ENCODE data around the gene FKBP7. TPM values are rescaled to one million over a fixed set of nuclear protein-coding genes. Genes with fewer than 3 reads are reported as not detected.

The FKBP7 gene
- total and polyA plus RNA-seq, 2 of the 13 experiments (the other 11 are each of a cell fraction or from before 2014, with no cell fraction given) = 12.4 to 14.8 TPM

DNA sequence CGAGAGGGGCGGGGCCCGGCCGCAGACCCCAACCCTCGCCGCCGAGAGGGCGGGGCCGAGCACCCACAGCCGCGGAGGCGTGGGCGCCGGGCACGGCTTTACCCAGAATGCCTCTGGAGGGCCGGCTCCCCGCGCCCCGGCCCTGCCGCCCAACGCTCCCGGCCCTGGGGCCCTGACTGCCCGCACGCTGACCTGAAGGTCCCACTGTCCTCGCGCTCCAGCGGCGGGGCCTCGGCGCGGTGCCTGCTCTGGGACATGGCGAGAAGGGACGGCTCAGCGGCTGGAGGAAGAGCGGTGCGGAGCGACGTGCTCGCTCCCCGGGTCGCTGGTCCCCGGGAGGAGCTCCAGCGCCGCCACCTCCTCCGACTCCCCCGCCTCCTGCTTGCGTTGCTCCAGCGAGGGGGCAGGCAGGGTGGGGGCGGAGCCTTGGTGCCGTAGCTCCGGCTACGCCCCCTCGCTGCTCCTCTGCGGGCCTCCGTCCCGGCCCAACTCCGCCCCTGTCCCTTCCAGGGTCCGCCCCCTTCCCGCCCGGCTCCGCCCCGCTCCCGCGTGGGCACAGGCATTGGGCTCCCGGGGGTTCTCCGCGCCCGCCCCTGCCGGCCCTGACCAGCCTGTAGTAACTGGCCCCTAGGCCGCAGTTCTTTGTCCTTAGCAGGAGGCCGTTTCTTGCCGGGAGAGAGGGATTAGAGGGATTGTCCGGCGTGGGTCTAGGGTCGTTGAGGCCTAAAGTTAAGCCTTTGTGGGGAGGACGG lies 27.4 kb downstream of the FKBP7 start, which contains the start of the genes PJVK and PRKRA (continued):
- no peak for TF ChIP-seq ZNF10 (CRISPR knock-in tag; IDR thresholded peaks at IDR 0.05; ENCODE audit: borderline replicate concordance, low read depth)
- TF ChIP-seq ZFY (CRISPR knock-in tag; IDR thresholded peaks at IDR 0.05) = peak; percentile 99
- peak; percentile 57; the same call in 1 of the 2 replicates for TF ChIP-seq ZNF766 (CRISPR knock-in tag; IDR thresholded peaks at IDR 0.05; ENCODE audit: borderline replicate concordance)
- TF ChIP-seq, protein P1, sequence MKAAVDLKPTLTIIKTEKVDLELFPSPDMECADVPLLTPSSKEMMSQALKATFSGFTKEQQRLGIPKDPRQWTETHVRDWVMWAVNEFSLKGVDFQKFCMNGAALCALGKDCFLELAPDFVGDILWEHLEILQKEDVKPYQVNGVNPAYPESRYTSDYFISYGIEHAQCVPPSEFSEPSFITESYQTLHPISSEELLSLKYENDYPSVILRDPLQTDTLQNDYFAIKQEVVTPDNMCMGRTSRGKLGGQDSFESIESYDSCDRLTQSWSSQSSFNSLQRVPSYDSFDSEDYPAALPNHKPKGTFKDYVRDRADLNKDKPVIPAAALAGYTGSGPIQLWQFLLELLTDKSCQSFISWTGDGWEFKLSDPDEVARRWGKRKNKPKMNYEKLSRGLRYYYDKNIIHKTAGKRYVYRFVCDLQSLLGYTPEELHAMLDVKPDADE (CRISPR knock-in tag; IDR thresholded peaks at IDR 0.05) = peak; percentile 92
- no peak for TF ChIP-seq ZNF558 (CRISPR knock-in tag; IDR thresholded peaks at IDR 0.05; ENCODE audit: borderline replicate concordance)
- TF ChIP-seq, protein P2, sequence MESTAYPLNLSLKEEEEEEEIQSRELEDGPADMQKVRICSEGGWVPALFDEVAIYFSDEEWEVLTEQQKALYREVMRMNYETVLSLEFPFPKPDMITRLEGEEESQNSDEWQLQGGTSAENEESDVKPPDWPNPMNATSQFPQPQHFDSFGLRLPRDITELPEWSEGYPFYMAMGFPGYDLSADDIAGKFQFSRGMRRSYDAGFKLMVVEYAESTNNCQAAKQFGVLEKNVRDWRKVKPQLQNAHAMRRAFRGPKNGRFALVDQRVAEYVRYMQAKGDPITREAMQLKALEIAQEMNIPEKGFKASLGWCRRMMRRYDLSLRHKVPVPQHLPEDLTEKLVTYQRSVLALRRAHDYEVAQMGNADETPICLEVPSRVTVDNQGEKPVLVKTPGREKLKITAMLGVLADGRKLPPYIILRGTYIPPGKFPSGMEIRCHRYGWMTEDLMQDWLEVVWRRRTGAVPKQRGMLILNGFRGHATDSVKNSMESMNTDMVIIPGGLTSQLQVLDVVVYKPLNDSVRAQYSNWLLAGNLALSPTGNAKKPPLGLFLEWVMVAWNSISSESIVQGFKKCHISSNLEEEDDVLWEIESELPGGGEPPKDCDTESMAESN (CRISPR knock-in tag; conservative IDR thresholded peaks at IDR 0.05) = peak; percentile 94
- TF ChIP-seq, protein P3, sequence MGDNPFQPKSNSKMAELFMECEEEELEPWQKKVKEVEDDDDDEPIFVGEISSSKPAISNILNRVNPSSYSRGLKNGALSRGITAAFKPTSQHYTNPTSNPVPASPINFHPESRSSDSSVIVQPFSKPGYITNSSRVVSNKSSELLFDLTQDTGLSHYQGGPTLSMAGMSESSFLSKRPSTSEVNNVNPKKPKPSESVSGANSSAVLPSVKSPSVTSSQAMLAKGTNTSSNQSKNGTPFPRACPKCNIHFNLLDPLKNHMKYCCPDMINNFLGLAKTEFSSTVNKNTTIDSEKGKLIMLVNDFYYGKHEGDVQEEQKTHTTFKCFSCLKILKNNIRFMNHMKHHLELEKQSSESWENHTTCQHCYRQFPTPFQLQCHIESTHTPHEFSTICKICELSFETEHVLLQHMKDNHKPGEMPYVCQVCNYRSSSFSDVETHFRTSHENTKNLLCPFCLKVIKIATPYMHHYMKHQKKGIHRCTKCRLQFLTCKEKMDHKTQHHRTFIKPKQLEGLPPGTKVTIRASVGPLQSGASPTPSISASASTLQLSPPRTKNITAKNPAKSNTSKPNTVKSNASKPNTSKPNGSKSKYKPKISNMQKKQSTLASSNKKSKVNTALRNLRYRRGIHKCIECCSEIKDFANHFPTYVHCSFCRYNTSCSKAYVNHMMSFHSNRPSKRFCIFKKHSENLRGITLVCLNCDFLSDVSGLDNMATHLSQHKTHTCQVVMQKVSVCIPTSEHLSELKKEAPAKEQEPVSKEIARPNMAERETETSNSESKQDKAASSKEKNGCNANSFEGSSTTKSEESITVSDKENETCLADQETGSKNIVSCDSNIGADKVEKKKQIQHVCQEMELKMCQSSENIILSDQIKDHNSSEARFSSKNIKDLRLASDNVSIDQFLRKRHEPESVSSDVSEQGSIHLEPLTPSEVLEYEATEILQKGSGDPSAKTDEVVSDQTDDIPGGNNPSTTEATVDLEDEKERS (CRISPR knock-in tag; IDR thresholded peaks at IDR 0.05) = peak; percentile 76
- peak; percentile 93 to 97 for TF ChIP-seq POLR2A (IDR thresholded peaks at IDR 0.05; ENCODE audit: insufficient read depth in 1 of 2, low read depth in 2 of 2, low read length in 2 of 2)
- peak; percentile 92 for TF ChIP-seq ZNF724P (CRISPR knock-in tag; IDR thresholded peaks at IDR 0.05; ENCODE audit: borderline replicate concordance)
- TF ChIP-seq, protein P4, sequence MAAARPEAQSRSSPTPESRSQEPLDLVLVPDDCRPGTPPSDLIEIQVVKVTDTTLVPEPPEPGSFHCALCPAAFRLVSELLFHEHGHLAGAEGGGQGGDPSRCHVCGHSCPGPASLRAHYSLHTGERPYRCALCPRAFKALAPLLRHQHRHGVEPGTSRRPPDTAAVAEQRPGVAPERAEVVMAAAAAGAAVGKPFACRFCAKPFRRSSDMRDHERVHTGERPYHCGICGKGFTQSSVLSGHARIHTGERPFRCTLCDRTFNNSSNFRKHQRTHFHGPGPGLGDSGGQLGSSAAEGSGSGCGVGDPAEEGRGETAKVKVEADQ (CRISPR knock-in tag; IDR thresholded peaks at IDR 0.05; ENCODE audit: borderline replicate concordance) = peak; percentile 69
- peak; percentile 76; the same call in 1 of the 2 replicates for TF ChIP-seq MAF1 (CRISPR knock-in tag; IDR thresholded peaks at IDR 0.05; ENCODE audit: borderline replicate concordance)
- TF ChIP-seq, protein P5, sequence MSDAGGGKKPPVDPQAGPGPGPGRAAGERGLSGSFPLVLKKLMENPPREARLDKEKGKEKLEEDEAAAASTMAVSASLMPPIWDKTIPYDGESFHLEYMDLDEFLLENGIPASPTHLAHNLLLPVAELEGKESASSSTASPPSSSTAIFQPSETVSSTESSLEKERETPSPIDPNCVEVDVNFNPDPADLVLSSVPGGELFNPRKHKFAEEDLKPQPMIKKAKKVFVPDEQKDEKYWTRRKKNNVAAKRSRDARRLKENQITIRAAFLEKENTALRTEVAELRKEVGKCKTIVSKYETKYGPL (CRISPR knock-in tag; IDR thresholded peaks at IDR 0.05) = peak; percentile 77
- peak; percentile 82 for TF ChIP-seq ZNF263 (CRISPR knock-in tag; IDR thresholded peaks at IDR 0.05)
- TF ChIP-seq CCDC6 (CRISPR knock-in tag; IDR thresholded peaks at IDR 0.05) = peak; percentile 98
- TF ChIP-seq, protein P6, sequence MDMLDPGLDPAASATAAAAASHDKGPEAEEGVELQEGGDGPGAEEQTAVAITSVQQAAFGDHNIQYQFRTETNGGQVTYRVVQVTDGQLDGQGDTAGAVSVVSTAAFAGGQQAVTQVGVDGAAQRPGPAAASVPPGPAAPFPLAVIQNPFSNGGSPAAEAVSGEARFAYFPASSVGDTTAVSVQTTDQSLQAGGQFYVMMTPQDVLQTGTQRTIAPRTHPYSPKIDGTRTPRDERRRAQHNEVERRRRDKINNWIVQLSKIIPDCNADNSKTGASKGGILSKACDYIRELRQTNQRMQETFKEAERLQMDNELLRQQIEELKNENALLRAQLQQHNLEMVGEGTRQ (IDR thresholded peaks at IDR 0.05; ENCODE audit: low read depth, low read length) = no peak
- TF ChIP-seq, protein P6 (CRISPR knock-in tag; IDR thresholded peaks at IDR 0.05; ENCODE audit: borderline replicate concordance) = no peak
- no peak; the same call in 1 of the 2 replicates for TF ChIP-seq FOXA3 (CRISPR knock-in tag; IDR thresholded peaks at IDR 0.05)
- no peak for TF ChIP-seq HNRNPH1 (optimal IDR thresholded peaks at IDR 0.05; ENCODE audit: low read depth, low read length)
- no peak; the same call in 1 of the 2 replicates for TF ChIP-seq ZFP82 (CRISPR knock-in tag; IDR thresholded peaks at IDR 0.05; ENCODE audit: borderline replicate concordance)
